ENCODE data around the gene PIK3AP1. TPM values are rescaled to one million over a fixed set of nuclear protein-coding genes. Genes with fewer than 3 reads are reported as not detected.

PIK3AP1 gene
- total RNA-seq, 1 experiment from 2014 or later, result 1.7 TPM

GRCh38 chr10:96747734-96748550 lies 27.6 kb upstream of the PIK3AP1 start:
- Histone ChIP-seq H2AFZ (no peak overlapping the region), H3K9me2 (ENCODE audit: insufficient read depth) (no peaks in the 10 kb centered on the region), H3K9me3 (ENCODE audit: insufficient read depth, low read depth) (no peaks in the 10 kb centered on the region), H3K27ac (no peak overlapping the region), H3F3A (ENCODE audit: insufficient read depth, low read depth) (no peaks in the 10 kb centered on the region), H3K36me3 (ENCODE audit: low read depth) (no peaks in the 10 kb centered on the region), H3K4me1 (replicated peaks; ENCODE audit: insufficient read depth) (no peaks in the 10 kb centered on the region), H3K4me2 (no peak overlapping the region), H3K4me3 (no peak overlapping the region), H4K20me1 (ENCODE audit: insufficient read depth) (no peaks in the 10 kb centered on the region), H3K79me2 (ENCODE audit: low read depth) (no peaks in the 10 kb centered on the region), H3K27me3 (ENCODE audit: insufficient read depth, low read depth) (no peaks in the 10 kb centered on the region)
- TF ChIP-seq EZH2 (IDR thresholded peaks at IDR 0.05; ENCODE audit: low read depth), result no peak
- TF ChIP-seq CTCF (conservative IDR thresholded peaks at IDR 0.05), result no peak
- BruUV-seq (replicated peaks), result no TSS peak
- CTCF ChIA-PET, result interaction anchor here (0.6 kb wide), 1 partner anchor 830 kb away, joined by 4 read pairs; no protein-coding TSS in a partner anchor
- intact Hi-C loops (cut with micrococcal nuclease; ENCODE audit: unreplicated experiment), result no loop called here
- POLR2A ChIA-PET (ENCODE audit: unreplicated experiment), result no interaction called here
- no peak for DNase-seq

GRCh38 chr10:96746503-96746902 lies 26.2 kb upstream of the PIK3AP1 start:
- CTCF ChIA-PET, result no interaction called here
- TF ChIP-seq CTCF (conservative IDR thresholded peaks at IDR 0.05) (no peak), EZH2 (IDR thresholded peaks at IDR 0.05; ENCODE audit: low read depth) (no peak)

GRCh38 chr10:96745950-96746349 lies 25.6 kb upstream of the PIK3AP1 start:
- intact Hi-C loops (cut with micrococcal nuclease; ENCODE audit: unreplicated experiment), result no loop called here
- H3K4me3 ChIP-seq, result no peak overlapping the region
- TF ChIP-seq CTCF (conservative IDR thresholded peaks at IDR 0.05) (no peak), EZH2 (IDR thresholded peaks at IDR 0.05; ENCODE audit: low read depth) (no peak)

More at GRCh38 chr10:96746503-96746902, 26.2 kb upstream of the PIK3AP1 start:
- Histone ChIP-seq H4K20me1 (ENCODE audit: insufficient read depth) (no peaks in the 10 kb centered on the region), H3K4me2 (no peak overlapping the region), H3F3A (ENCODE audit: insufficient read depth, low read depth) (no peaks in the 10 kb centered on the region), H3K4me3 (no peak overlapping the region), H3K27me3 (ENCODE audit: insufficient read depth, low read depth) (no peaks in the 10 kb centered on the region), H3K9me3 (ENCODE audit: insufficient read depth, low read depth) (no peaks in the 10 kb centered on the region), H3K36me3 (ENCODE audit: low read depth) (no peaks in the 10 kb centered on the region), H3K79me2 (ENCODE audit: low read depth) (no peaks in the 10 kb centered on the region), H3K27ac (no peak overlapping the region), H3K4me1 (replicated peaks; ENCODE audit: insufficient read depth) (no peaks in the 10 kb centered on the region), H3K9me2 (ENCODE audit: insufficient read depth) (no peaks in the 10 kb centered on the region), H2AFZ (no peak overlapping the region)
- POLR2A ChIA-PET (ENCODE audit: unreplicated experiment), result interaction anchor here (0.6 kb wide), 1 partner anchor 1184 kb away, joined by 5 read pairs; no protein-coding TSS in a partner anchor
- intact Hi-C loops (cut with micrococcal nuclease; ENCODE audit: unreplicated experiment), result no loop called here
- no peak for DNase-seq
- BruUV-seq (replicated peaks), result no TSS peak

More at GRCh38 chr10:96745950-96746349, 25.6 kb upstream of the PIK3AP1 start:
- no peaks in the 10 kb centered on the region for H3K9me3 ChIP-seq (ENCODE audit: insufficient read depth, low read depth)
- no peaks in the 10 kb centered on the region for H3K9me2 ChIP-seq (ENCODE audit: insufficient read depth)
- no peak overlapping the region for H3K27ac ChIP-seq
- H3K4me1 ChIP-seq (replicated peaks; ENCODE audit: insufficient read depth), result no peaks in the 10 kb centered on the region
- no peak for DNase-seq
- no peaks in the 10 kb centered on the region for H4K20me1 ChIP-seq (ENCODE audit: insufficient read depth)
- H3K36me3 ChIP-seq (ENCODE audit: low read depth), result no peaks in the 10 kb centered on the region
- POLR2A ChIA-PET (ENCODE audit: unreplicated experiment), result interaction anchor here (0.6 kb wide), 1 partner anchor 1183 kb away, joined by 5 read pairs; no protein-coding TSS in a partner anchor
- H3K4me2 ChIP-seq, result no peak overlapping the region
- H3K27me3 ChIP-seq (ENCODE audit: insufficient read depth, low read depth), result no peaks in the 10 kb centered on the region
- no TSS peak for BruUV-seq (replicated peaks)
- no peaks in the 10 kb centered on the region for H3F3A ChIP-seq (ENCODE audit: insufficient read depth, low read depth)
- CTCF ChIA-PET, result no interaction called here
- no peaks in the 10 kb centered on the region for H3K79me2 ChIP-seq (ENCODE audit: low read depth)
- H2AFZ ChIP-seq, result no peak overlapping the region
